OCI-M1 (cell line): ENCODE data around the gene SPEG.
A peak's percentile ranks its signal among the peaks of the same experiment; 100 is the strongest.
"Not testable (repeated sequence)": the region's sequence is repeated elsewhere in the genome, so short reads cannot be mapped to it uniquely, and the experiment has no call there.

ENCODE experiments used
- DNase-seq: peaks from one replicate; lab custom pipeline; 2025; lab: John Stamatoyannopoulos, UW

SPEG gene

DNA sequence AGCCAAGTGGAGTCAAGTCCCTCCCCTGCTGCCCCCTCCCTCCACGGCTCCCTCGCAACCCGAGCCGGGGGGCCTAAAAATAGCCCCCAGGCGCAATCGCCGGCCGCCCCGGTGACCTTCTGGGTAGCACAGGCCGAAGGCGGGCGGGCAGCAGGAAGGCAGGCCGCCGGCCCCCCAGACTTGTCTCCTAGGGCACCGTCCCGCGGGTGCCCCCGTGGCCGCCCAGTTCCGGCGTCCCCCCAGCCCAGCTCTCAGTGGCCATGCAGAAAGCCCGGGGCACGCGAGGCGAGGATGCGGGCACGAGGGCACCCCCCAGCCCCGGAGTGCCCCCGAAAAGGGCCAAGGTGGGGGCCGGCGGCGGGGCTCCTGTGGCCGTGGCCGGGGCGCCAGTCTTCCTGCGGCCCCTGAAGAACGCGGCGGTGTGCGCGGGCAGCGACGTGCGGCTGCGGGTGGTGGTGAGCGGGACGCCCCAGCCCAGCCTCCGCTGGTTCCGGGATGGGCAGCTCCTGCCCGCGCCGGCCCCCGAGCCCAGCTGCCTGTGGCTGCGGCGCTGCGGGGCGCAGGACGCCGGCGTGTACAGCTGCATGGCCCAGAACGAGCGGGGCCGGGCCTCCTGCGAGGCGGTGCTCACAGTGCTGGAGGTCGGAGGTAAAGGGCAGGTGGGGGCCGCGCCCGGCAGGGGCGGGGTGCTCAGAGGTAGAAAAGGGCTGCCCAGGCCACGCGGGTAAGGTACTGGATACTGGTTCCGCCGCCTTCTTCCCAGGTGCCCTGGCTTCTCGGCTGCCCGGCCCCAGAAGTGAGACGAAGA, at the start of gene SPEG:
Gene SPEG, plus strand, starts transcription at position 126 of the 808 bp plus-strand sequence. Its CDS starts 135 bp downstream, at position 261.
- no peak for DNase-seq

GRCh38 chr2:219384859-219385258, 49.8 kb upstream of the SPEG start:
- no peak for DNase-seq

DNA sequence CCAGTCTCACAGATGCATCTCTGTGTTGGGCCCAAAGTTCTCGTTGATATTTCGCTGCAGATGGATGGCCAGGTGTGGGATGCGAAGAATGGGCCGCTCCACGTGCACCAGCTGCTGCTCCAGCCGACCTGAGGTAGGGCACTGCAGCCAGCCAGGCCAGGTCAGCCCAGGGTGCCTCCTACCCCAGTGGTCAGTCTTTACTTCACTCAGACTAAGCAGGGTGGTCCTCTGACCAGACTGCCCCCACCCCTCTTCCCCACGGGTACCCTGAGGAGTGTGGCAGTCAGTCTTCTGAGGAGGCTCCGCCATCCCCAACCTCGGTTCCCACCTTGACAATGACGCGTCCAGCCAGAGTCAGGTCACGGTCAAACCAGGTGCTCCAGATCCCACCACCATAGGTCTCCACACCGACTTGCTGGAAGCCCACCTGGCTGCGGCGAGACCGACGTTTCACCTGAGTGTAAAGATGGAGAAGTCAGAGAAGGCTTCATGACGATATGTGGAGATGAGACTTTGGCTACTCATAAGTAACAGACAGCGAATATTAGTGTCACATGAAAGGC, 48.6 kb upstream of the SPEG start:
- no peak for DNase-seq

DNA sequence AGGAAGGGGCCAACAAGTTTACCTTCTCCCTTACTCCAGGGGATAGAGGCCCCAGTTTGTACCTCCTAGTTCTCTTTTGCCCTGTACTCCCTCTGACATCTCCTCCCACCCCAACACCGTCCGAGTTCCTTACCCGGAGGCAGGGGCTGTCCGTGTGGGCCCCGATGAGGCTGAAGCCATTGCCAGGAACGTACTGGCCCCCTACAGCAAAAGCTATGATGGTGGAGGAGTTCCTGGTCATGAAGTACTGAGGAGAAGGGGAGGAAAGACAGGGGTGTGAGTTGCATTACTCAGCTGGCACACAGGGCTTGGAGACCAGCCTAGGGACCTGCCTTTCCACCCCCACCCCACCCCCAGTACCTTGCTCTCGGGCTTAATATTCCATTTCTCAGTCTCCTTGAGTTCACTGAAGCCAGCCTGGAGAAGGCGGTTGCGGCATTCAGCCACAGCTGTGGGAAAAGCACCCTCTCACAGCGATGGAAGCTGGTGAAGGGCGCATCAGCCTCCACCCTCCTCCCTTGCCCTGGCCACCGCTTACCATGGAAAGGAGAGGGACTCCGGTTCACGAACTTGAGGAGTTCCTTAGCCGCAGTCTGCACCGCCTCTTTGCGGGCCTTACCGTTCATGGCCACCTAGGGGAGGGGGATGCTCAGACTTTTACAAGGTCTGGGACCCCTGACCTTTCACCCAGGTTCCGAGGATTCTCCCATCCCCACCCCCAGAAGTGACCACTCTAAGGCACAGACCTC, 47.9 kb upstream of the SPEG start:
- DNase-seq = no peak

DNA sequence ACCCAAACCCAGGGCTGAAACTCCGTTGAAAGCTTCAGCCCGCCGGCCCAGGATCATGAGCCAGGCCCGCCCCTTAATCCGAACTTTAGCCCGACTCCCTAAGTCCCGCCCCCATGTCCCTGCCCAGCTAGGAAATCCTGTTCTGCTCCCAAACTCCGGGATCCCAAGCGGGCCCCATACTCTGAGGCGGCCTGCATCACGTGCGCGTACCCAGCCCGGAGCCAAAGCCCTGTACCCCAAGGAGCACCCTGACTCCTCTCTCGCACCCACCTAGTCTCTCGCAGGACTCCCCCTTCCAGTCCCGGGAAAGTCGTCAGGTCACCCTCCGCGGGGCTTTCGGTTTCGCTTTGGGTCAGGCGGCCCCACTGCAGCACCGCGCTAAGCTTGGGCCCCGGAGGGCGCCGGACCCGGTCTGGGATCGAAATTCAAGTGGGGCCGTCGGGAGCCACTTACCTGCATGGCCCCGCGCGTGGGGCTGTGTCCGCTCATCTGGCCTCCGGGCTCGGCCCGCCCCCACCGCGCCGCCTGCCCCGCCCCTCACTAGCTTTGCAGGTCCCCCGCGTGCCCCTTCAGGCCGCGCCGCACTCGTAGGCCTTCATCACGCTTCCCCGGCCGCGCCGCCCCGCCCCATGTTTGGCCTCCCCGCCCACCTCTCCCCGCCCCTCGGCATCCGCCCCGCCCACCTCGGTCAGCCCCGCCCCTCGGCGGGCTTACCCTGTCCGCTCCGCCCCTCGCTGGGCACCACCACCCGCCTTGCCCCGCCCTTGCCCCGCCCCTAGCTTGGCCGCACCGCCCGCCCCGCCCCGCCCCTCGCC, 47.1 kb upstream of the SPEG start, which contains the start of gene DNPEP:
Gene DNPEP, minus strand, starts transcription at position 607 of the 815 bp plus-strand sequence. Its CDS starts 118 bp downstream, at position 489.
- DNase-seq = peak; percentile 94

- DNase-seq = peak; percentile 97
Observed at GRCh38 chr2:219388121-219388906, 46.3 kb upstream of the SPEG start.

GRCh38 chr2:219388907-219389156, 45.8 kb upstream of the SPEG start:
- DNase-seq = no peak

GRCh38 chr2:219392754-219393153, 41.9 kb upstream of the SPEG start:
- DNase-seq = no peak

DNA sequence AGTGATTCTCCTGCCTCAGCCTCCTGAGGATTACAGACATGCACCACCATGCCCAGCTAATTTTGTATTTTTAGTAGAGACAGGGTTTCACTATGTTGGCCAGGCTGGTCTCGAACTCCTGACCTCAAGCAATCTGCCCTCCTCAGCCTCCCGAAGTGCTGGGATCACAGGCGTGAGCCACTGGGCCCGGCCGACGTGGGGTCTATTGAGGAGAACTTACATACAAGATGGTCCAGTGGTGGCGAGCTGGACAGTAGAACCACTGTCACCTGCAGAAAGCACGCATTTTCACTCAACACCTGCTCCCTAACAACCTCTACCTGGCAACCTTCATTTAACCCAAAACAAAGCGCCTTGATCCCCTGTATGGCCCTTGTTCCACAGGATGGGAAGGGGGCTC, 39.6 kb upstream of the SPEG start:
- DNase-seq = not testable (repeated sequence)

DNA sequence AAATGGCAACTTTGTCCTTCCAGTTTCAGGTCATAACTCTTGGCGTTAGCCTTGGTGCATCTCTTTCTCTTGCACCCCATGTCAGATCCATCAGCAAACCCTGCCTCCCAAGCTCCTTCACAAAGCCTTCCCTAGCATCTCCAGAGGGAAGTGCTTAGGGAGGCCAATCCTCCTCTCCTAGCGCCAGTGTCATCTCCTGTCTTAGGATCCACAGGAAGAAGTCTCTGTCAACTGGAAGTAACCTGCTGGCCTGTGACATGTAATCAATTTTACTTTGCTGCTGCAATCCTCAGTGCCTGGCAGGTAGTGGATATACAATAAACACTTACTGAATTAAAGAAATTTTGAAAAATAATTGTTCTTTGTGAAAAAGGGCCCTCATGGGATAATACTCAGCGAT, 39.0 kb upstream of the SPEG start:
- DNase-seq = no peak

- no peak for DNase-seq
Observed at GRCh38 chr2:219396863-219397457, 37.7 kb upstream of the SPEG start.

GRCh38 chr2:219398721-219399363, 35.8 kb upstream of the SPEG start:
- DNase-seq = no peak

DNA sequence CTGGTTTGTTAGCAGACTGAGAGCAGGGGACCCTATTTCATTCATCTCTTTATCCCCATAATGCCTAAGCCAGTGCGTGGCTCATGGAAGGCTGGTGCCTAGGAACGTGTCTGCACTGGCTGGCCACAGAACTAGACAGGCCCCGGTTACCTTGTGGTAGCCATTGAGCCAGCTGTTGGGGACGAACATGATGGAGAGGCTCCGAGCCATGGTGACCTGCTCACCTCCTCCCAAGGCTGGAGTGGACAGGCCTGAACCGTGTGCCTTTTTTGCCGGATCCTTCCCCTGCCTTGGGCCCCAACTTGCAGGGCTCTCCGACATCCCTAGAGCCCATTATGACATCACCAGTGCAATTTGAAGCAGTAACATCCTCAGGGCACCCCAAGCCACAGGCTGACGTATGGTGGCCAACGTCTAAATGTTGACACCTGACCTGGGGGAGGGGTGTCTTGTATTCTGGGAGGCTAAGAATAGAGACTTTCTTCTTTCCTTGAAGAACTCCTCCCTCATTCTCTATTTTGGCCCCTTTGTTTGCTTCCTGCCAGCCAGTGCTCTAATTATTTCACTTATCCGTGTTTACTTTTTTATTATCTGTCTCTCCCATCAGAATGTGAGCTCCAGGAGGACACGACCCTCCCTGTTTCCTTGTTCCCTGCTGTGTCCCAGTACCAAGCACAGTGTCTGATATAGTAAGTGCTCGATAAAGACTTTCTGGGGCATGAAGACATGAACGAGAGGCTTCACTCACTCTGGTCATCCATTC, 34.7 kb upstream of the SPEG start:
- DNase-seq = no peak

DNA sequence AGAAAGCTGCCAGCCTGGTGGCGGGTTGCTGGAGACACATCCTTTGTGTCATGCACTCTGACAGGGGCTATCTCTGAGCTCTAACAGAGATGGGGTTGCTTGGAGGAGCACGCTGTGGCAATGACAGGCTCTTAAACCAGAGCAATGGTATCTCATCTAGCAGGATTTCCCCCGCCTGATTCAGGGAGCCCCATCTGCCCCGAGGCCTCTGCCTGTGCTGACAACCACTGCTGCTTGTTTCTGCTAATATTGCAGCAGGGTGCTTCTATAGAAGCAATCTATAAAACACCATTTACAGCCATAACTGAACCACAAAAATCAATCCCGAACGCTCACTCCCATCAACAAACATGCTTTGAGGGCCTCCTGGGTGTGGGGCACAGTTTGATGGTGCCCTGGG, 34.1 kb upstream of the SPEG start:
- no peak for DNase-seq

- no peak for DNase-seq
Observed at GRCh38 chr2:219401606-219402005, 33.0 kb upstream of the SPEG start.

GRCh38 chr2:219402665-219403515, 31.8 kb upstream of the SPEG start:
- DNase-seq = peak; percentile 84

DNA sequence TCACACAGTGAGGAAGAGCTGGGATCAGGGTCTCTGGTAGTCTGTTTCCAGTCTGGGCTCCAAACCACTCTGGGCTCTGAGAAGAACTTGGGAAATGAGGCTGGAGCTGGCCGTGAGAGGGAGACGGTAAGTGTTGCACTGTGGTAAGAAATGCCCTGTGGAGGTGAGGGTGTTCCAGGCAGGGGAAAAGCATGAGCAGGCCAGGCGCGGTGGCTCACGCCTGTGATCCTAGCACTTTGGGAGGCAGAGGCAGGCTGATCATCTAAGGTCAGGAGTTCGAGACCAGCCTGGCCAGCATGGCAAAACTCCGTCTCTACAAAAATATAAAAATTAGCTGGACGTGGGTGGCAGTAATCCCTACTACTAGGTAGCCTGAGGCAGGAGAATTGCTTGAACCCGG, 30.8 kb upstream of the SPEG start:
- no peak for DNase-seq

DNA sequence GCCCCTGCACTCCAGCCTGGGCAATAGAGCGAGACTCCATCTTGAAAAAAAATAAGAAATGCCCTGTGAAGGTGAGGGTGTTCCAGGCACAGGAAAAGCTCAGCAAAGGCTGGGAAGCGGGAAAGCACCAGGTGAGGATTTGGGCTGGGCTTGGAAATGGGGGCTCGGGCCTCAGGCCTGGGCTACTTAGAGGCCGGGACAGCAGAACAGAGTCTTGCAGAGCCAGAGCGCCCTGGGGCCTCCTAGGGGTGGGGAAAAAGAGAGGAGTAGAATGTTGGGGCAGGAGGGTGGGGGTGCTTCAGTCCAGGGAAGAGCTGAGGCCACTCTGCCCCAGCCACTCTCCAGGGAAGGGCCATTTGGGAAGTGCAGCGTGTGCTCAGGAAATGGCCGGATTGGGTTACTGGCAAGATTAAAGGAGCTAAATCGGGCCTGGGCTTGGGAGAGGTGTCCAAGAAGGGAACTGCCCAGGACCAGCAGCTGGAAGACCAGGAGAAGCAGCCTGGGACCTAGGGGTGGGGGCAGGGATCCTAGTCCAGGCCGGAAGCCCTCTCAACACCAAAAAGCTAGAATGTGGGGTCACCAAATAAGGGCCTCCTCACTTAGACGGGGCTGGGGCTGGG, 30.2 kb upstream of the SPEG start:
- no peak for DNase-seq
